GM12878 (cell line): ENCODE results near the gene C1QL4. TPM values are rescaled to one million over a fixed set of nuclear protein-coding genes. Genes with fewer than 3 reads are reported as not detected.

Experiments
- ATAC-seq: fragments of 200-7000 bp; cut with Tn5 transposase; 3 replicates; pipeline ENCODE4 v1.9.1; 2020; ENCODE audit warnings: mild to moderate bottlenecking, moderate library complexity
- BruUV-seq: library from RNA; stranded (reverse); fragments of 400-500 nt; replicated peaks from 2 replicates; lab custom pipeline; 2021; lab: Mats Ljungman, UMichigan
- CTCF ChIA-PET: fragments of 300-600 bp; sonication (Branson Sonifier 250); formaldehyde crosslinking; extraction: SDS; loops from one replicate; lab custom pipeline; 2021; ENCODE audit warnings: inconsistent platforms; lab: Yijun Ruan, JAX
- POLR2A ChIA-PET: fragments of 350-600 bp; formaldehyde crosslinking; extraction: SDS; loops from one replicate; lab custom pipeline; 2021; ENCODE audit warnings: inconsistent platforms; lab: Charles Lee
- RAD21 ChIA-PET: fragments of 300-600 bp; sonication (Branson Sonifier 250); formaldehyde crosslinking; loops from one replicate; lab custom pipeline; 2023; ENCODE audit warnings: antibody characterized with exemption; ENCODE audit not compliant: unreplicated experiment; lab: Charles Lee
- SMC1A ChIA-PET: fragments of 300-600 bp; sonication (Branson Sonifier 250); formaldehyde crosslinking; loops from one replicate; lab custom pipeline; 2023; ENCODE audit not compliant: unreplicated experiment, uncharacterized antibody; lab: Charles Lee
- DNase-seq: peaks from one replicate; pipeline ENCODE4 v3.0.0-alpha.2; 2011; ENCODE audit warnings: low read depth, low spot score
- FAIRE-seq: peaks from 3 replicates; lab custom pipeline; 2011; peaks lifted over from hg19 to GRCh38; lab: Jason Lieb, UNC
- H2AFZ ChIP-seq: 2 replicates; pipeline ENCODE4 v1.6.0; 2011; ENCODE audit warnings: low read depth, low read length, control low read depth; ENCODE audit not compliant: control insufficient read depth
- H3K27ac ChIP-seq: 2 replicates; pipeline ENCODE4 v1.5.1; 2011; ENCODE audit warnings: control low read depth; ENCODE audit not compliant: control insufficient read depth, insufficient read depth
- H3K27me3 ChIP-seq, 2 experiments: replicated peaks in 1 of 2; 2 replicates each; pipeline versions ENCODE4 v1.6.0 to v1.6.1; 2011; ENCODE audit warnings: low read length in 1 of 2; ENCODE audit not compliant: control insufficient read depth in 2 of 2, insufficient read depth in 2 of 2
- H3K36me3 ChIP-seq, 2 experiments: 2 replicates each; pipeline ENCODE4 v1.5.1; 2011; ENCODE audit warnings: low read length in 1 of 2; ENCODE audit not compliant: control insufficient read depth in 2 of 2, insufficient read depth in 2 of 2
- H3K4me1 ChIP-seq: 2 replicates; pipeline ENCODE4 v1.6.1; 2011; ENCODE audit warnings: mild to moderate bottlenecking, low read length, moderate library complexity, mixed read lengths; ENCODE audit not compliant: control insufficient read depth, insufficient read depth
- H3K4me2 ChIP-seq: 2 replicates; pipeline ENCODE4 v1.6.0; 2011; ENCODE audit warnings: control low read depth; ENCODE audit not compliant: control insufficient read depth, insufficient read depth
- H3K4me3 ChIP-seq: fragments of 200-600 bp; sonication (generic); 2 replicates; pipeline ENCODE4 v1.5.1; 2016
- H3K79me2 ChIP-seq: 2 replicates; pipeline ENCODE4 v1.6.0; 2011; ENCODE audit warnings: low read length; ENCODE audit not compliant: control insufficient read depth, insufficient read depth
- H3K9ac ChIP-seq: 2 replicates; pipeline ENCODE4 v1.8.0; 2011; ENCODE audit warnings: low read length, control low read depth, mixed read lengths; ENCODE audit not compliant: control insufficient read depth, insufficient read depth
- H3K9me3 ChIP-seq: replicated peaks from 3 replicates; pipeline ENCODE4 v1.5.1; 2011; ENCODE audit warnings: mild to moderate bottlenecking, low read length; ENCODE audit not compliant: control insufficient read depth, insufficient read depth
- H4K20me1 ChIP-seq: 2 replicates; pipeline ENCODE4 v1.6.0; 2011; ENCODE audit not compliant: control insufficient read depth, insufficient read depth
- ATF7 ChIP-seq: fragments of 450-650 bp; IDR thresholded peaks from 2 replicates; pipeline ENCODE4 v1.6.1; 2016; ENCODE audit warnings: low read depth, mild to moderate bottlenecking
- CHD4 ChIP-seq: fragments of 200-600 bp; sonication (generic); IDR thresholded peaks from 2 replicates; pipeline ENCODE4 v1.6.1; 2016; ENCODE audit warnings: mild to moderate bottlenecking
- HDAC6 ChIP-seq: fragments of 200-600 bp; sonication (generic); IDR thresholded peaks from one replicate; pipeline ENCODE4 v1.8.0; 2017; ENCODE audit warnings: antibody characterized with exemption; ENCODE audit not compliant: unreplicated experiment
- LARP7 ChIP-seq: fragments of 450-650 bp; IDR thresholded peaks from 2 replicates; pipeline ENCODE4 v1.6.1; 2017; ENCODE audit warnings: mild to moderate bottlenecking
- NFYA ChIP-seq: IDR thresholded peaks from 2 replicates; pipeline ENCODE4 v1.6.1; 2011; ENCODE audit warnings: low read depth, mild to moderate bottlenecking, low read length, improper control_type of control experiment, borderline replicate concordance
- RBBP5 ChIP-seq: fragments of 200-600 bp; sonication (generic); conservative IDR thresholded peaks from 2 replicates; pipeline ENCODE4 v1.6.1; 2016
- RFX5 ChIP-seq: IDR thresholded peaks from 2 replicates; pipeline ENCODE4 v1.6.1; 2011; ENCODE audit warnings: low read depth, low read length, improper control_type of control experiment
- SIN3A ChIP-seq: IDR thresholded peaks from 2 replicates; pipeline ENCODE4 v1.6.1; 2012; ENCODE audit warnings: low read depth, low read length, improper control_type of control experiment
- STAT1 ChIP-seq: fragments of 450-650 bp; conservative IDR thresholded peaks from 2 replicates; pipeline ENCODE4 v1.6.1; 2014; ENCODE audit warnings: antibody characterized with exemption, mild to moderate bottlenecking
- TARDBP ChIP-seq: IDR thresholded peaks from 2 replicates; pipeline ENCODE4 v1.6.1; 2016; ENCODE audit warnings: borderline replicate concordance
- TCF12 ChIP-seq: IDR thresholded peaks from 2 replicates; pipeline ENCODE4 v1.6.1; 2011; ENCODE audit warnings: low read depth, mild to moderate bottlenecking, low read length
- ZBED1 ChIP-seq: IDR thresholded peaks from 2 replicates; pipeline ENCODE4 v1.6.1; 2016; ENCODE audit warnings: borderline replicate concordance
- WGBS: methylation state at CpG from one replicate; pipeline ENCODE4 v1.1.6; 2016; ENCODE audit warnings: low lambda C conversion rate; ENCODE audit not compliant: insufficient replicate concordance, insufficient coverage; ENCODE audit errors: missing lambda C conversion rate; 5-methylcytosine and 5-hydroxymethylcytosine counted together
- in situ Hi-C: fragments of 300-500 bp; cut with MboI; formaldehyde crosslinking; loops from 9 replicates; pipeline ENCODE4 v1.14.3; 2018; ENCODE audit warnings: mixed read lengths
- intact Hi-C: fragments of 100-400 bp; cut with micrococcal nuclease; formaldehyde crosslinking; loops from one replicate; pipeline ENCODE4 v1.14.2; 2022; ENCODE audit not compliant: unreplicated experiment
- polyA plus RNA-seq, 11 experiments: library from polyadenylated mRNA; depleted of rRNA in 4 of 11; unstranded in 6 of 11; stranded (reverse) in 5 of 11; fragments of >200 nt; fragmentation: Nextera tagmentation in 4 of 11; fragmentation: Illumina TruSeq in 1 of 11; extraction: Ambion mirVana in 4 of 11; extraction: Trizol in 1 of 11; gene quantifications; 1 replicate in 1 of 11; 2 replicates in 10 of 11; pipeline versions ENCODE4 v1.2.1 to v1.2.3, GENCODE V29; 2011 to 2016; ENCODE audit warnings: inconsistent platforms in 2 of 11, missing spikeins in 2 of 11, low read depth in 1 of 11
- total RNA-seq, 4 experiments: library from RNA; depleted of rRNA in 3 of 4; stranded (reverse); fragments of >200 nt in 3 of 4; fragmentation: Illumina TruSeq in 1 of 4; extraction: Trizol in 1 of 4; gene quantifications; 2 replicates each; pipeline versions ENCODE4 v1.2.1 to v1.2.3, GENCODE V29; 2013 to 2021
- TF ChIP-seq, protein P1 (sequence below): IDR thresholded peaks from 2 replicates; pipeline ENCODE4 v1.6.1; 2011; ENCODE audit warnings: mild to moderate bottlenecking, low read depth, low read length, moderate library complexity; ENCODE audit not compliant: insufficient replicate concordance
- TF ChIP-seq, protein P2 (sequence below): fragments of 450-650 bp; IDR thresholded peaks from 2 replicates; pipeline ENCODE4 v1.6.1; 2016; ENCODE audit warnings: mild to moderate bottlenecking
- TF ChIP-seq, protein P3 (sequence below): IDR thresholded peaks from 2 replicates; pipeline ENCODE4 v1.6.1; 2011; ENCODE audit warnings: low read depth, low read length, improper control_type of control experiment, borderline replicate concordance
- TF ChIP-seq, protein P4 (sequence below): fragments of 450-650 bp; IDR thresholded peaks from 2 replicates; pipeline ENCODE4 v1.6.1; 2016; ENCODE audit warnings: mild to moderate bottlenecking, moderate library complexity, borderline replicate concordance
- TF ChIP-seq, protein P5 (sequence below): IDR thresholded peaks from 2 replicates; pipeline ENCODE4 v1.6.1; 2011; ENCODE audit warnings: low read depth, mild to moderate bottlenecking, low read length, moderate library complexity, borderline replicate concordance; ENCODE audit errors: extremely low read depth

The C1QL4 gene
- total and polyA plus RNA-seq, 10 of the 15 experiments (the other 5 are each of a cell fraction or from before 2014, with no cell fraction given): 0.05 TPM; not detected in 9

DNA sequence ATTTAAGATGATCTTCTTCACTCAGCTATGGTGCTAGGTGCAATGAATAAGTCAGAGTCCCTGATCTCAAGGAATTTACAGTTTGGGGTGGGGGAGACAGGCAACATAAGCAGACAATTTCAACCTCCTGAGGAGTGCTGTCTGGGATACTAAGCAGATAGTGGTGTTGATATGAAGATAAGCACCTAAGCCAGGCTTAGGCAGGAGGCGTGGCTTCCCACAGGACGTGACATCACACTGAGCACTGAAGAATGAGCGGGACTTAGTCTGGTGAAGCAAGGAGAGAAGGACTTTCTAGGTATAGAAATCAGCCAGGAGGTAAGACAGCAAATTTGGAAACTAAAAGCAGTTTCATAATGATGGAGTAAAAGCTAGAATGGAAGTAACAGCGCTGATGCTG is 35.2 kb downstream of the C1QL4 start (continued):
- TF ChIP-seq, protein P1, sequence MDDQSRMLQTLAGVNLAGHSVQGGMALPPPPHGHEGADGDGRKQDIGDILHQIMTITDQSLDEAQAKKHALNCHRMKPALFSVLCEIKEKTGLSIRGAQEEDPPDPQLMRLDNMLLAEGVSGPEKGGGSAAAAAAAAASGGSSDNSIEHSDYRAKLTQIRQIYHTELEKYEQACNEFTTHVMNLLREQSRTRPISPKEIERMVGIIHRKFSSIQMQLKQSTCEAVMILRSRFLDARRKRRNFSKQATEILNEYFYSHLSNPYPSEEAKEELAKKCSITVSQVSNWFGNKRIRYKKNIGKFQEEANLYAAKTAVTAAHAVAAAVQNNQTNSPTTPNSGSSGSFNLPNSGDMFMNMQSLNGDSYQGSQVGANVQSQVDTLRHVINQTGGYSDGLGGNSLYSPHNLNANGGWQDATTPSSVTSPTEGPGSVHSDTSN: no peak
- TF ChIP-seq RBBP5: no peak
- no peak for TF ChIP-seq CHD4
- TF ChIP-seq LARP7: no peak
- TF ChIP-seq, protein P2, sequence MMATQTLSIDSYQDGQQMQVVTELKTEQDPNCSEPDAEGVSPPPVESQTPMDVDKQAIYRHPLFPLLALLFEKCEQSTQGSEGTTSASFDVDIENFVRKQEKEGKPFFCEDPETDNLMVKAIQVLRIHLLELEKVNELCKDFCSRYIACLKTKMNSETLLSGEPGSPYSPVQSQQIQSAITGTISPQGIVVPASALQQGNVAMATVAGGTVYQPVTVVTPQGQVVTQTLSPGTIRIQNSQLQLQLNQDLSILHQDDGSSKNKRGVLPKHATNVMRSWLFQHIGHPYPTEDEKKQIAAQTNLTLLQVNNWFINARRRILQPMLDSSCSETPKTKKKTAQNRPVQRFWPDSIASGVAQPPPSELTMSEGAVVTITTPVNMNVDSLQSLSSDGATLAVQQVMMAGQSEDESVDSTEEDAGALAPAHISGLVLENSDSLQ: no peak
- no peak for TF ChIP-seq SIN3A
- TF ChIP-seq STAT1: no peak
- no peak for TF ChIP-seq TCF12
- TF ChIP-seq HDAC6: no peak
- TF ChIP-seq, all 136 proteins: peak for 0

DNA sequence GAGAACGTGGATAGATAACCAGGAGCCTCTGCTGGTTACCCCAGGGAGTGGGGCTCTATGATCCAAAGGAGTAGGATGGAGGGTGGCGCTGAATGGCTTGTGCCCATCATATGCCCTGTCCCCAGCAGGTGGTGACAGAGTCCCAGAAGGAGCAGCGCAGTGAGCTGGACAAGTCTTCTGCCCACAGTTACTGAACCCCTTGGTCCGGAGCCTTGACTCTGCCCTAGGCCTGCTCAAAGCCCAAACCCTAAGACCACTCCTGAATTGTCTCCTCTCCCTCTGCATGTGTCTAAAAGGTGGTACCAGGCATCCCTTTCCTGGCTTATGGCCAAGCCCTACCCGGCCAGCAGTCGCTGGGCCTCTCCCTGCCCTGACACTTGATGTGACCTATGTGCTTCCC is 38.8 kb downstream of the C1QL4 start:
- ChIA-PET SMC1A (interaction anchor here (1.0 kb wide), 1 partner anchor 9 kb away, joined by 4 read pairs; no protein-coding TSS in a partner anchor), CTCF (interaction anchor here (3.3 to 16.2 kb wide), 2 partner anchors 9 to 52 kb away, joined by 19 to 231 read pairs; partner anchors contain the start of gene DNAJC22), POLR2A (no interaction called here), RAD21 (interaction anchor here (1.0 to 1.7 kb wide), 3 partner anchors 25 to 51 kb away, joined by 4 read pairs; partner anchors contain the start of gene TROAP)
- Histone ChIP-seq H4K20me1 (no peaks in the 10 kb centered on the region), H3K79me2 (no peaks in the 10 kb centered on the region), H3K9ac (no peak overlapping the region), H3K9me3 (no peaks in the 10 kb centered on the region), H3K4me3 (no peak overlapping the region), H2AFZ (no peak overlapping the region), H3K27me3 (peaks cover 19 to 20% of the 10 kb centered on the region in 2 experiments), H3K4me2 (no peak overlapping the region), H3K27ac (no peak overlapping the region), H3K4me1 (peaks cover 8% of the 10 kb centered on the region), H3K36me3 (no peaks in the 10 kb centered on the region)
- WGBS: 79% methylated on average over 6 of the region's 6 CpGs
- DNase-seq (no peak), FAIRE-seq (no peak), ATAC-seq (peak; percentile 31)
- no TSS peak for BruUV-seq
- in situ Hi-C loops (no loop called here), intact Hi-C loops (no loop called here)
- TF ChIP-seq ZBED1: no peak
- TF ChIP-seq NFYA: no peak
- no peak for TF ChIP-seq RFX5
- no peak for TF ChIP-seq ATF7
- TF ChIP-seq, protein P3, sequence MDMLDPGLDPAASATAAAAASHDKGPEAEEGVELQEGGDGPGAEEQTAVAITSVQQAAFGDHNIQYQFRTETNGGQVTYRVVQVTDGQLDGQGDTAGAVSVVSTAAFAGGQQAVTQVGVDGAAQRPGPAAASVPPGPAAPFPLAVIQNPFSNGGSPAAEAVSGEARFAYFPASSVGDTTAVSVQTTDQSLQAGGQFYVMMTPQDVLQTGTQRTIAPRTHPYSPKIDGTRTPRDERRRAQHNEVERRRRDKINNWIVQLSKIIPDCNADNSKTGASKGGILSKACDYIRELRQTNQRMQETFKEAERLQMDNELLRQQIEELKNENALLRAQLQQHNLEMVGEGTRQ: no peak
- TF ChIP-seq, protein P4, sequence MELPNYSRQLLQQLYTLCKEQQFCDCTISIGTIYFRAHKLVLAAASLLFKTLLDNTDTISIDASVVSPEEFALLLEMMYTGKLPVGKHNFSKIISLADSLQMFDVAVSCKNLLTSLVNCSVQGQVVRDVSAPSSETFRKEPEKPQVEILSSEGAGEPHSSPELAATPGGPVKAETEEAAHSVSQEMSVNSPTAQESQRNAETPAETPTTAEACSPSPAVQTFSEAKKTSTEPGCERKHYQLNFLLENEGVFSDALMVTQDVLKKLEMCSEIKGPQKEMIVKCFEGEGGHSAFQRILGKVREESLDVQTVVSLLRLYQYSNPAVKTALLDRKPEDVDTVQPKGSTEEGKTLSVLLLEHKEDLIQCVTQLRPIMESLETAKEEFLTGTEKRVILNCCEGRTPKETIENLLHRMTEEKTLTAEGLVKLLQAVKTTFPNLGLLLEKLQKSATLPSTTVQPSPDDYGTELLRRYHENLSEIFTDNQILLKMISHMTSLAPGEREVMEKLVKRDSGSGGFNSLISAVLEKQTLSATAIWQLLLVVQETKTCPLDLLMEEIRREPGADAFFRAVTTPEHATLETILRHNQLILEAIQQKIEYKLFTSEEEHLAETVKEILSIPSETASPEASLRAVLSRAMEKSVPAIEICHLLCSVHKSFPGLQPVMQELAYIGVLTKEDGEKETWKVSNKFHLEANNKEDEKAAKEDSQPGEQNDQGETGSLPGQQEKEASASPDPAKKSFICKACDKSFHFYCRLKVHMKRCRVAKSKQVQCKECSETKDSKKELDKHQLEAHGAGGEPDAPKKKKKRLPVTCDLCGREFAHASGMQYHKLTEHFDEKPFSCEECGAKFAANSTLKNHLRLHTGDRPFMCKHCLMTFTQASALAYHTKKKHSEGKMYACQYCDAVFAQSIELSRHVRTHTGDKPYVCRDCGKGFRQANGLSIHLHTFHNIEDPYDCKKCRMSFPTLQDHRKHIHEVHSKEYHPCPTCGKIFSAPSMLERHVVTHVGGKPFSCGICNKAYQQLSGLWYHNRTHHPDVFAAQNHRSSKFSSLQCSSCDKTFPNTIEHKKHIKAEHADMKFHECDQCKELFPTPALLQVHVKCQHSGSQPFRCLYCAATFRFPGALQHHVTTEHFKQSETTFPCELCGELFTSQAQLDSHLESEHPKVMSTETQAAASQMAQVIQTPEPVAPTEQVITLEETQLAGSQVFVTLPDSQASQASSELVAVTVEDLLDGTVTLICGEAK: no peak
- TF ChIP-seq CHD4: no peak
- TF ChIP-seq, protein P5, sequence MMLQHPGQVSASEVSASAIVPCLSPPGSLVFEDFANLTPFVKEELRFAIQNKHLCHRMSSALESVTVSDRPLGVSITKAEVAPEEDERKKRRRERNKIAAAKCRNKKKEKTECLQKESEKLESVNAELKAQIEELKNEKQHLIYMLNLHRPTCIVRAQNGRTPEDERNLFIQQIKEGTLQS: no peak
- TF ChIP-seq TARDBP: no peak
